H9 (cell line): Measurements from ENCODE around the gene TRIM7. TPM values are rescaled to one million over a fixed set of nuclear protein-coding genes. Genes with fewer than 3 reads are reported as not detected.
A peak's percentile ranks its signal among the peaks of the same experiment; 100 is the strongest.

Experiments
- DNase-seq: peaks from one replicate; pipeline ENCODE4 v3.0.0-alpha.2; 2017
- H2AFZ ChIP-seq: one replicate; pipeline ENCODE4 v1.6.1; 2013; ENCODE audit warnings: mild to moderate bottlenecking, low read length, control low read depth, moderate library complexity
- H2AK5ac ChIP-seq: 2 replicates; pipeline ENCODE4 v1.6.1; 2013; ENCODE audit warnings: low read length, control low read depth, mixed read lengths; ENCODE audit not compliant: insufficient read length
- H2BK120ac ChIP-seq: one replicate; pipeline ENCODE4 v1.6.1; 2013; ENCODE audit warnings: low read depth, mild to moderate bottlenecking, low read length, control low read depth, inconsistent platforms; ENCODE audit not compliant: poor library complexity, severe bottlenecking
- H2BK12ac ChIP-seq: 2 replicates; pipeline ENCODE4 v1.6.1; 2013; ENCODE audit warnings: low read length, control low read depth, mixed read lengths, low read depth; ENCODE audit not compliant: insufficient read length
- H2BK15ac ChIP-seq: 2 replicates; pipeline ENCODE4 v1.6.1; 2013; ENCODE audit warnings: low read depth, low read length, control low read depth
- H2BK20ac ChIP-seq: one replicate; pipeline ENCODE4 v1.6.1; 2013; ENCODE audit warnings: low read depth, mild to moderate bottlenecking, low read length, control low read depth, inconsistent platforms; ENCODE audit not compliant: poor library complexity, severe bottlenecking
- H2BK5ac ChIP-seq: 2 replicates; pipeline ENCODE4 v1.6.1; 2013; ENCODE audit warnings: low read length, control low read depth, mixed read lengths; ENCODE audit not compliant: insufficient read length
- H3K14ac ChIP-seq: 2 replicates; pipeline ENCODE4 v1.6.1; 2013; ENCODE audit warnings: low read length, control low read depth; ENCODE audit not compliant: insufficient read depth
- H3K18ac ChIP-seq: 2 replicates; pipeline ENCODE4 v1.6.1; 2013; ENCODE audit warnings: low read depth, mild to moderate bottlenecking, mixed read lengths, low read length, control low read depth; ENCODE audit not compliant: insufficient read length
- H3K23ac ChIP-seq: 2 replicates; pipeline ENCODE4 v1.6.1; 2013; ENCODE audit warnings: low read length, control low read depth, mixed read lengths, low read depth; ENCODE audit not compliant: insufficient read length
- H3K23me2 ChIP-seq: 2 replicates; pipeline ENCODE4 v1.6.1; 2013; ENCODE audit warnings: low read depth, mild to moderate bottlenecking, mixed read lengths, low read length, control low read depth; ENCODE audit not compliant: insufficient read length, poor library complexity, severe bottlenecking
- H3K27ac ChIP-seq: 2 replicates; pipeline ENCODE4 v1.5.1; 2013; ENCODE audit warnings: low read length, control low read depth, mixed read lengths, low read depth; ENCODE audit not compliant: insufficient read length
- H3K27me3 ChIP-seq: 2 replicates; pipeline ENCODE4 v1.6.1; 2013; ENCODE audit warnings: low read length, control low read depth, inconsistent platforms; ENCODE audit not compliant: insufficient read depth
- H3K4ac ChIP-seq: 2 replicates; pipeline ENCODE4 v1.6.1; 2013; ENCODE audit warnings: low read depth, mild to moderate bottlenecking, control low read depth, inconsistent platforms, low read length, moderate library complexity
- H3K4me1 ChIP-seq: 2 replicates; pipeline ENCODE4 v1.6.1; 2013; ENCODE audit warnings: low read length, control low read depth, inconsistent platforms; ENCODE audit not compliant: insufficient read depth
- H3K4me2 ChIP-seq: 2 replicates; pipeline ENCODE4 v1.6.1; 2013; ENCODE audit warnings: low read length, control low read depth, mixed read lengths; ENCODE audit not compliant: insufficient read length, insufficient read depth
- H3K56ac ChIP-seq: 2 replicates; pipeline ENCODE4 v1.6.1; 2013; ENCODE audit warnings: low read depth, mild to moderate bottlenecking, mixed read lengths, low read length, control low read depth; ENCODE audit not compliant: insufficient read length
- H3K79me1 ChIP-seq: 2 replicates; pipeline ENCODE4 v1.6.1; 2013; ENCODE audit warnings: low read depth, mild to moderate bottlenecking, moderate library complexity, low read length, control low read depth, inconsistent platforms; ENCODE audit not compliant: insufficient read depth, poor library complexity, severe bottlenecking
- H3K79me2 ChIP-seq: 2 replicates; pipeline ENCODE4 v1.6.1; 2013; ENCODE audit warnings: low read length, control low read depth, inconsistent platforms; ENCODE audit not compliant: insufficient read depth
- H3K9ac ChIP-seq: 2 replicates; pipeline ENCODE4 v1.6.1; 2013; ENCODE audit warnings: low read length, control low read depth, mixed read lengths; ENCODE audit not compliant: insufficient read length; ENCODE audit errors: extremely low read depth
- H3K9me3 ChIP-seq: one replicate; pipeline ENCODE4 v1.6.1; 2013; ENCODE audit warnings: low read depth, low read length, inconsistent platforms; ENCODE audit not compliant: control insufficient read depth
- H3T11ph ChIP-seq: one replicate; pipeline ENCODE4 v1.6.1; 2013; ENCODE audit warnings: mild to moderate bottlenecking, low read length, control low read depth, inconsistent platforms
- H4K20me1 ChIP-seq: one replicate; pipeline ENCODE4 v1.6.1; 2013; ENCODE audit not compliant: control insufficient read depth, insufficient read length, insufficient read depth
- H4K5ac ChIP-seq: 2 replicates; pipeline ENCODE4 v1.6.1; 2013; ENCODE audit warnings: low read depth, mild to moderate bottlenecking, mixed read lengths, low read length, control low read depth; ENCODE audit not compliant: insufficient read length
- H4K8ac ChIP-seq: replicated peaks from 2 replicates; pipeline ENCODE4 v1.6.1; 2013; ENCODE audit warnings: low read length, control low read depth, mixed read lengths, low read depth; ENCODE audit not compliant: insufficient read length
- H4K91ac ChIP-seq: 2 replicates; pipeline ENCODE4 v1.6.1; 2013; ENCODE audit warnings: low read depth, mild to moderate bottlenecking, moderate library complexity, mixed read lengths, low read length, control low read depth; ENCODE audit not compliant: insufficient read length
- H3K27ac Mint-ChIP-seq, 3 experiments: 2 replicates in 2 of 3; 3 replicates in 1 of 3; pipeline ENCODE4 v1.8.0; 2020 to 2021; ENCODE audit warnings: mixed read lengths in 3 of 3, mild to moderate bottlenecking in 1 of 3, moderate library complexity in 1 of 3
- H3K27me3 Mint-ChIP-seq: 2 replicates; pipeline ENCODE4 v1.8.0; 2021; ENCODE audit warnings: low read depth, mild to moderate bottlenecking, moderate library complexity, mixed read lengths
- H3K36me3 Mint-ChIP-seq, 3 experiments: 2 replicates in 2 of 3; 3 replicates in 1 of 3; pipeline ENCODE4 v1.8.0; 2020 to 2021; ENCODE audit warnings: low read depth in 3 of 3, mixed read lengths in 3 of 3; ENCODE audit not compliant: insufficient read depth in 1 of 3
- H3K4me1 Mint-ChIP-seq, 2 experiments: 2 replicates each; pipeline ENCODE4 v1.8.0; 2020; ENCODE audit warnings: mixed read lengths in 2 of 2
- H3K4me3 Mint-ChIP-seq, 2 experiments: 2 replicates in 1 of 2; 3 replicates in 1 of 2; pipeline ENCODE4 v1.8.0; 2020 to 2021; ENCODE audit warnings: mild to moderate bottlenecking in 2 of 2, mixed read lengths in 2 of 2, moderate library complexity in 1 of 2
- H3K9me3 Mint-ChIP-seq, 2 experiments: 2 replicates in 1 of 2; 3 replicates in 1 of 2; pipeline ENCODE4 v1.8.0; 2020; ENCODE audit warnings: mild to moderate bottlenecking in 2 of 2, mixed read lengths in 2 of 2, moderate library complexity in 1 of 2
- WGBS: extraction: QIAGEN DNeasy Blood & Tissue Kit; methylation state at CpG from one replicate; pipeline ENCODE4 v1.1.7; 2013; ENCODE audit warnings: missing lambda C conversion rate, low lambda C conversion rate, mixed read lengths; ENCODE audit not compliant: insufficient read length; ENCODE audit errors: extremely low coverage; 5-methylcytosine and 5-hydroxymethylcytosine counted together
- total RNA-seq: library from RNA; stranded (reverse); gene quantifications from 2 replicates; pipeline ENCODE4 v1.2.1, GENCODE V29; 2021
- TF ChIP-seq, protein P1 (sequence below): fragments of 200-600 bp; sonication (generic); conservative IDR thresholded peaks from 3 replicates; pipeline ENCODE4 v1.8.0; 2021; ENCODE audit warnings: antibody characterized with exemption, mild to moderate bottlenecking

TRIM7 gene
- total RNA-seq, 1 experiment from 2014 or later, result not detected

DNA sequence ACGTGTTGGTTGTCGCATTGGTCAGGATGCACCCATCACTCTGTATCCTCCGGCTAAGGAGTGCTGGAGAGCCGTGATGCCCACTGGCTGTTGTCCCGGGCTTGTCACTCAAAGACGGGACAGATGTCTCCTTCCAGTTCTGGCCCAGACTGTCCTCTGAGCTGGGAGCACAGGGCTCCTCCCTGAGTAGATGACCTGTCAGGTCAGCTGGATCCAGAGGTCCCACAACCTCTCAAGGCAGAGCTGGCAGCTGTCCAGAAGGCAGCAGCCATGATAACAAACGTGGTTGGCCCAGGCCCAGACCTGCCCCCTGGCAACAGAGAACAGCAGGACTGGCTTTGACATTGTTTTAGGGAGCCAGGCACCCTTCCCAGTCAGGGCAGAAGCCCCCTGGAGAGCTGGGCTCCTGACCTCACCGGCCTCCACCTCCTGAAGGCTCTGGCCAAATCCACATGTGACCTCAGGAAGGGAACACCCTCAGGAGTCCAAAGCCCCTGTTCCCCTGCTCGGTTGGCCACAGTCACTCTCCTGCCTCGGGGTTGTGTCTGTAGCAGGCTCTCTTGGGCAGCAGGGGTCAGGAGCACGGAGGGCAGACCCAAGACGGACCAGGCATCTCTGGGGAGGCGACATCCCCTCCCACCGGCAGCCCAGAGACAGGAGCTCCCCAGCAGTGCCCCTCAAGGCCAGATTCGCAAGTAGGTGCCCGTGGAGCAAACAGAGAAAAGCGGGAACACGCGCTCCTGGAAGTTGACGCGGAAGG is 10.3 kb downstream of the TRIM7 start:
- Histone ChIP-seq H3K9ac (no peak overlapping the region), H2AFZ (no peak overlapping the region), H3K27me3 (peaks cover 13% of the 10 kb centered on the region), H3K56ac (no peak overlapping the region), H3K4me1 (peaks cover 10% of the 10 kb centered on the region; the same call in 1 of the 2 replicates), H2AK5ac (no peak overlapping the region), H4K8ac (no peak overlapping the region), H3K27ac (no peak overlapping the region), H3T11ph (no peak overlapping the region), H3K9me3 (no peaks in the 10 kb centered on the region), H4K20me1 (no peaks in the 10 kb centered on the region), H3K79me2 (no peaks in the 10 kb centered on the region), H2BK5ac (no peak overlapping the region), H3K4me2 (no peak overlapping the region), H3K18ac (no peak overlapping the region), H3K23me2 (peaks cover 18% of the 10 kb centered on the region), H3K4ac (no peak overlapping the region), H2BK15ac (no peak overlapping the region), H3K14ac (no peak overlapping the region), H2BK20ac (no peak overlapping the region), H2BK120ac (no peak overlapping the region), H3K23ac (no peak overlapping the region), H4K91ac (no peak overlapping the region), H2BK12ac (no peak overlapping the region), H3K79me1 (no peaks in the 10 kb centered on the region), H4K5ac (no peak overlapping the region)
- DNase-seq, result peak; percentile 64
- no peaks in the 10 kb centered on the region for H3K9me3 Mint-ChIP-seq
- H3K27ac Mint-ChIP-seq, result no peak overlapping the region
- H3K27me3 Mint-ChIP-seq, result peaks cover 72% of the 10 kb centered on the region
- no peak overlapping the region; a peak in 1 of 5 replicates for H3K4me3 Mint-ChIP-seq
- peaks cover 34 to 42% of the 10 kb centered on the region in 2 experiments for H3K4me1 Mint-ChIP-seq
- peaks cover 0 to 2% (median 0%) of the 10 kb centered on the region in 3 experiments; a peak in 2 of 7 replicates for H3K36me3 Mint-ChIP-seq
- TF ChIP-seq, protein P1, sequence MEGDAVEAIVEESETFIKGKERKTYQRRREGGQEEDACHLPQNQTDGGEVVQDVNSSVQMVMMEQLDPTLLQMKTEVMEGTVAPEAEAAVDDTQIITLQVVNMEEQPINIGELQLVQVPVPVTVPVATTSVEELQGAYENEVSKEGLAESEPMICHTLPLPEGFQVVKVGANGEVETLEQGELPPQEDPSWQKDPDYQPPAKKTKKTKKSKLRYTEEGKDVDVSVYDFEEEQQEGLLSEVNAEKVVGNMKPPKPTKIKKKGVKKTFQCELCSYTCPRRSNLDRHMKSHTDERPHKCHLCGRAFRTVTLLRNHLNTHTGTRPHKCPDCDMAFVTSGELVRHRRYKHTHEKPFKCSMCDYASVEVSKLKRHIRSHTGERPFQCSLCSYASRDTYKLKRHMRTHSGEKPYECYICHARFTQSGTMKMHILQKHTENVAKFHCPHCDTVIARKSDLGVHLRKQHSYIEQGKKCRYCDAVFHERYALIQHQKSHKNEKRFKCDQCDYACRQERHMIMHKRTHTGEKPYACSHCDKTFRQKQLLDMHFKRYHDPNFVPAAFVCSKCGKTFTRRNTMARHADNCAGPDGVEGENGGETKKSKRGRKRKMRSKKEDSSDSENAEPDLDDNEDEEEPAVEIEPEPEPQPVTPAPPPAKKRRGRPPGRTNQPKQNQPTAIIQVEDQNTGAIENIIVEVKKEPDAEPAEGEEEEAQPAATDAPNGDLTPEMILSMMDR, result peak; percentile 12; the same call in 1 of the 3 replicates
- WGBS, result no CpG with 5 or more reads among the region's 21 CpGs
